Heart left ventricle (tissue), 13 donors: ENCODE measurements around the gene MSLN.

Experiments used
- CTCF ChIP-seq, 12 donors: fragments of 200-600 bp; sonication (generic) in 4 of 12; IDR thresholded peaks; one replicate each; pipeline versions ENCODE4 v1.5.0 to v1.8.0; 2018 to 2022; ENCODE audit warnings: antibody characterized with exemption in 12 of 12, mild to moderate bottlenecking in 5 of 12
- POLR2A ChIP-seq, 2 donors: fragments of 450-650 bp; IDR thresholded peaks; one replicate each; pipeline ENCODE4 v1.6.1; 2017; ENCODE audit warnings: antibody characterized with exemption in 2 of 2, mild to moderate bottlenecking in 2 of 2, moderate library complexity in 2 of 2
- donor health status: ischemic (EF 13 %, LVEDD 7.1; RV severe dilation, severe dysfunction).
- donor health status: DM: no; HTN: yes; CAD: no.
- donor health status: DM: no; HTN: no; CAD: no.
- donor health status: ischemic (EF 25% LVEDD 6.9; RV normal size, moderate dysfunction).
- donor health status: ischemic (EF 25% LVEDD 5.7; RV mildly dilated, moderate dysfunction).
- donor health status: ischemic (EF 35%, LVEDD 5.7; RV mildly dilated, moderate dysfunction).
- donor health status: nonischemic (EF 11% LVEDD 7.7; RV severe dilation, severe dysfunction).
- donor health status: DM: yes; HTN: yes; CAD: no.
- donor health status: PGD.
- donor health status: ischemic (EF 29% LVEDD 5.4; RV normal size, mild dysfunction).
- donor health status: nonischemic (EF 23%, LVEDD 6.1; RV moderate dilation, normal function).

GRCh38 chr16:766820-767640 is 6.5 kb downstream of the MSLN start:
- TF ChIP-seq POLR2A (IDR thresholded peaks at IDR 0.05) (no peak), CTCF (IDR thresholded peaks at IDR 0.05) (no peak)
